Ectodermal cell (in vitro differentiated cells): ENCODE data around the gene ANXA6.

ENCODE experiments used
- H3K27ac ChIP-seq: 2 replicates; pipeline ENCODE4 v1.7.0; 2013; ENCODE audit warnings: mild to moderate bottlenecking, low read depth, low read length; ENCODE audit not compliant: insufficient read depth, poor library complexity, severe bottlenecking
- H3K27me3 ChIP-seq: 2 replicates; pipeline ENCODE4 v1.7.0; 2013; ENCODE audit warnings: mild to moderate bottlenecking, low read length; ENCODE audit not compliant: insufficient read depth, control insufficient read depth, poor library complexity, severe bottlenecking
- H3K36me3 ChIP-seq: one replicate; pipeline ENCODE4 v1.7.0; 2013; ENCODE audit warnings: low read length; ENCODE audit not compliant: control insufficient read depth, insufficient read depth
- H3K4me1 ChIP-seq: one replicate; pipeline ENCODE4 v1.7.0; 2013; ENCODE audit warnings: low read length; ENCODE audit not compliant: control insufficient read depth, insufficient read depth
- H3K4me3 ChIP-seq: 2 replicates; pipeline ENCODE4 v1.7.0; 2013; ENCODE audit warnings: low read depth, low read length, control low read depth; ENCODE audit not compliant: insufficient read depth
- H3K9me3 ChIP-seq: 2 replicates; pipeline ENCODE4 v1.7.0; 2013; ENCODE audit warnings: mild to moderate bottlenecking, low read length, moderate library complexity; ENCODE audit not compliant: control insufficient read depth
- WGBS, 2 experiments: methylation state at CpG; one replicate each; pipeline ENCODE4 v1.1.7; 2013; ENCODE audit warnings: missing lambda C conversion rate in 2 of 2; 5-methylcytosine and 5-hydroxymethylcytosine counted together

The ANXA6 gene

GRCh38 chr5:151132963-151133362, 24.6 kb downstream of the ANXA6 start:
- Histone ChIP-seq H3K9me3 (no peaks in the 10 kb centered on the region), H3K36me3 (peaks cover 53% of the 10 kb centered on the region), H3K4me3 (no peak overlapping the region), H3K4me1 (no peaks in the 10 kb centered on the region), H3K27me3 (no peaks in the 10 kb centered on the region), H3K27ac (no peak overlapping the region)
- 94 to 95% methylated on average over 4 of the region's 4 CpGs for WGBS, 2 experiments

DNA sequence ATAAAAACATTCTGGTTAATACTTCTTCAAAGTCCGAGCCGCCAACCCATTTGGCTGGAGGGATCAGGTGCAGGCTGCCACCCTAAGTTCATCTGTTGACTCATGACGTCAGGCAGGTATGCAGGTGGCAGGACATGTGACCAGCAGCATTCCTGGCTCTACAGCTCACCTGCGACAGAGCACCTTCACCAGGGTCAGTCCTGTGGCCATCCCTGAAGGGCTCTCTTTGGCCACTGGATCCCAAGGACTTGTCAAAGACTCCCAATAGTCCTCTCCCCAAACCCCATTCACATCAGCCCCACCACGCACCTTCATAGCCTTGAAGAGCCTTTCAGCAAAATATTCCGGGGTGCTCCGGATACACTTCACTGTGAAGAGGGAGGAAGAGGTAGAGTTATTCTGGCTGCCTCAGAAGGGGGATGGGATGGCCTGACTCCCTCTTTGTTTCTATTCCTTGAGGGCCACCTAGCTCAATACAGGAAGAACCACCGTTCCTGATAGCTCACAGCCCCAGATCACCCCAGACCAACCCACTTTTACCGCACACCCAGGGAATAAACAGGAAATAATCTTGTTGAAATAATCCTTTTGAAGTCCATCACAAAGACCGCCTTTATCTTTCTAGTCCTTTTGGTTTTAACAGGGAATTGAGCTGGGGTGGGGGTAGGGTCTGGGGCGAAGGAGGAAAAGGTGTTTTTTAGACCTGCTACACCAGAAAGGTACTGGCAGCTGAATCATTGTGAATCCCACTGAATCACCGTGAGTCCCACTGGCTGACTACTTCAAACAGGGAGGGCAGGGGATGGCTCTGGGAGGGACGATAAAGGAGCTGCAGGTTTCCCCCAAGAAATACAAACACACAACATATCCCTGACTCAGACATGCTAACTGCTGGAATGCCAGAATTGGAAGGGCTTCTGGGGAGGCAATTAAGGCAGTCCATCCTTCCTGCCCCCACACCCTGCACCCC, 26.4 kb downstream of the ANXA6 start:
- Histone ChIP-seq H3K27ac (no peak overlapping the region), H3K4me3 (no peak overlapping the region), H3K27me3 (no peaks in the 10 kb centered on the region), H3K9me3 (no peaks in the 10 kb centered on the region), H3K36me3 (peaks cover 42% of the 10 kb centered on the region), H3K4me1 (peaks cover 3% of the 10 kb centered on the region)
- WGBS, 2 experiments: 95 to 96% methylated on average over 12 to 13 of the region's 13 CpGs

GRCh38 chr5:151130235-151130921, 27.2 kb downstream of the ANXA6 start:
- no peak overlapping the region for H3K4me3 ChIP-seq
- peaks cover 3% of the 10 kb centered on the region for H3K4me1 ChIP-seq
- no peaks in the 10 kb centered on the region for H3K27me3 ChIP-seq
- no peaks in the 10 kb centered on the region for H3K9me3 ChIP-seq
- no peak overlapping the region for H3K27ac ChIP-seq
- peaks cover 39% of the 10 kb centered on the region for H3K36me3 ChIP-seq
- 93 to 94% methylated on average over 8 of the region's 8 CpGs for WGBS, 2 experiments

GRCh38 chr5:151128817-151129216, 28.8 kb downstream of the ANXA6 start:
- Histone ChIP-seq H3K9me3 (no peaks in the 10 kb centered on the region), H3K4me3 (no peak overlapping the region), H3K36me3 (peaks cover 27% of the 10 kb centered on the region), H3K27ac (no peak overlapping the region), H3K4me1 (peaks cover 3% of the 10 kb centered on the region), H3K27me3 (no peaks in the 10 kb centered on the region)
- 71 to 73% methylated on average over 4 of the region's 4 CpGs for WGBS, 2 experiments

DNA sequence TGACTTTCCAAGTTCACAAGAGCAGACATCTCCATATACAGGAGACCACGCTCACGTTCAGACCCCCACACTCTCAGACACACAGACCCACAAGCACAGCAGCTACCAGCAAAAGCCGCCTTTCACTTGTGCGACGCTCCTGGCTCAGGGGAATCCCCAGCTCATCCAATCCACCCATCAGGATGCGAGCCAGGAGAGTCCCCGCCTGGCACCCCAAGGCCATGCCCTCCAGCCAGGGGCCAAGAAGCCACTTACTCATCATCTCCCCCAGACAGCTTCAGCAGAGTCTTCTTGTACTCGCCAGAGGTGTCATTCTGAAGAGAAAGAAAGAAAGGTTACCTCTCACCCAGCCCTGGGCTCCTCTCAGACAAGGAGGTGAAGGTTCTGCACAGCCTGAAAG, 29.7 kb downstream of the ANXA6 start:
- peaks cover 3% of the 10 kb centered on the region for H3K4me1 ChIP-seq
- H3K4me3 ChIP-seq: no peak overlapping the region
- H3K36me3 ChIP-seq: peaks cover 24% of the 10 kb centered on the region
- no peaks in the 10 kb centered on the region for H3K9me3 ChIP-seq
- 95 to 97% methylated on average over 8 of the region's 8 CpGs for WGBS, 2 experiments
- H3K27ac ChIP-seq: no peak overlapping the region
- no peaks in the 10 kb centered on the region for H3K27me3 ChIP-seq

GRCh38 chr5:151126199-151126645, 31.4 kb downstream of the ANXA6 start:
- WGBS, 2 experiments: 31 to 32% methylated on average over 9 of the region's 9 CpGs
- H3K27ac ChIP-seq: no peak overlapping the region
- peaks cover 3% of the 10 kb centered on the region for H3K4me1 ChIP-seq
- no peaks in the 10 kb centered on the region for H3K27me3 ChIP-seq
- peaks cover 34% of the 10 kb centered on the region for H3K36me3 ChIP-seq
- no peaks in the 10 kb centered on the region for H3K9me3 ChIP-seq
- no peak overlapping the region for H3K4me3 ChIP-seq

DNA sequence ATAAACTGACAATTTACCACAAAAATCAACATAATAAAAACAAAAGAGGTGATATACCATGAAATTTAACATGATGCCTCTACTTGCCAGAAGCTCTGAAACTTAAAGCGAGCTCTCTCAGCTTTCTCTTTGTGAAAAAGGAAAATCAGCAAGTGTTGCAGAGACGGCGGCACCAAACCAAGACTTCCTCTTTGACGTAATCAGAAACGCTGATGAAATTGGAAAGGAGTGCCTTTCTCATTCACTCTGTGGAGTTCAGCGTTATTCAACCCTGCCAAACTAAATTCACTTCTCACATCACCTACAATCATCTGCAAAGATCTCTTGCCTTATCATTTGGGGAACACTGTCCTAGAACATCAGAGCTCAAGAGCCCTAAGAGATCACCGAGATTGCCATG, 32.2 kb downstream of the ANXA6 start:
- Histone ChIP-seq H3K36me3 (peaks cover 30% of the 10 kb centered on the region), H3K4me1 (peaks cover 3% of the 10 kb centered on the region), H3K27ac (no peak overlapping the region), H3K4me3 (no peak overlapping the region), H3K27me3 (no peaks in the 10 kb centered on the region), H3K9me3 (no peaks in the 10 kb centered on the region)
- WGBS, 2 experiments: 80 to 81% methylated on average over 7 of the region's 7 CpGs

DNA sequence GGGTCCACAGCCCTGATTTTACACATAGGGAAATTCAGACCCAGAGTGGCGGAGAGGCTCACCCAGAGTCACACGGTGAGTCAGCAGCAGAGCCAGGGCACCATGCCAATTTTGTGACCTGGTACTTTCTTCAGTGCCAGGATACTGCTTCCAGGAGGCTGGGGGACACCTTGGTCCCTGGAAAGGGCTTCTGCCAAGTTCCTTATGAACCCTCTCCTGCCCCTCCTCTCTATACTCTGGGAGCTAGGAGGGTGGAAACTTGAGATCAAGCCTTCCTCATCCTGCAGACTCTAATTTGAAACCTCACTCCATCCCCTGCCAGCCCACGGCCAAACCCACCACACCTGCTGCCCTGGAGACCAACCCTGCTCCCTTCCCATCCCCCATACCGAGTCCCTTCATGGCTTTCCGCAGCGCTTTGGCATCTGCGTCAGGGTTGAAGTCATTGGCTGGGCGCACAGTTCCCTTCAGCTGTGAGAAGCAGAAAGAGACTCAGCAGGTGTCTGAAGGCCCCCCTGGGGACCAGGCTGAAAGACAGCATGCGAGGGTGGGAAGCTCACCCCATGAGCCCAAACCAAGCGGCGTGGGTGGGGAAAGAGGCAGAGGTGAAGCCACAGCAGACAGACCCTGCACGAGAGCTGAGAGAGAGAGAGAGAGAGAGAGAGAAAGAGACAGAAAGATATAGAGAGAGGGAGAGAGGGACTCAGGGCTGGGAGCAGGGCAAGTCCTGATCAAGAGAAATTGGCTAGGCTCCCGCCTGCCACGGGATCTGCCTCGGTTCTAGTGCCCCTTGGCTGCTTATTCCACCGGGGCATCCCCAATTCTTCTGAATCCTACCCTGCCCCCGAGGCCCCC, 33.5 kb downstream of the ANXA6 start:
- Histone ChIP-seq H3K27me3 (no peaks in the 10 kb centered on the region), H3K4me1 (peaks cover 3% of the 10 kb centered on the region), H3K27ac (no peak overlapping the region), H3K9me3 (no peaks in the 10 kb centered on the region), H3K4me3 (no peak overlapping the region), H3K36me3 (peaks cover 23% of the 10 kb centered on the region)
- WGBS, 2 experiments: 70 to 72% methylated on average over 17 of the region's 17 CpGs

DNA sequence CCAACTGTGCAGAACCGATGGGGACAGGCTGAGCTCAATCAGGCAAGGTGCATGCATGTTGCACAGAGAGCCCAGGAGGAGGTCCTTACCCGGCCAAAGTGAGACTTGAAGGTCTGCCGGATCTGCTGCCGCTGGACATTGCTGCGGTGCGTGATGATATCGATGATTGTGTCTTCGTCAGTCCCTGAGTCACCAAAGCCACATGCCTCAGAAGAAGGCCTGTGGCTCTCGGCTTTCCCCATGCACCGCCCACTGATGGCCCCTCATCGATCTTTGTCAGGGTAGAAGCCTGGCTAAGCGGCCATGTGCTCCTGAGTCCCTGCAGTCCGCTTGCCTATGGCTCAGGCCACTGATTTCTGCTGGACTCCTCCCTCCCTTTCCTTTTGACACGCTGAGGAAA, 34.8 kb downstream of the ANXA6 start:
- H3K9me3 ChIP-seq: no peaks in the 10 kb centered on the region
- peaks cover 21% of the 10 kb centered on the region for H3K36me3 ChIP-seq
- H3K27ac ChIP-seq: no peak overlapping the region
- peaks cover 3% of the 10 kb centered on the region for H3K4me1 ChIP-seq
- no peak overlapping the region for H3K4me3 ChIP-seq
- 96% methylated on average over 14 of the region's 14 CpGs for WGBS, 2 experiments
- H3K27me3 ChIP-seq: no peaks in the 10 kb centered on the region
